Effector CD4-positive, alpha-beta T cell (primary cell): ENCODE measurements around the gene NANP.
"Not testable (repeated sequence)": the region's sequence is repeated elsewhere in the genome, so short reads cannot be mapped to it uniquely, and the experiment has no call there.

Experiments used
- DNase-seq: peaks from one replicate; pipeline ENCODE4 v3.0.0-alpha.2; 2020
- total RNA-seq: gene quantifications from one replicate; lab custom pipeline; 2026; lab: John Stamatoyannopoulos, UW

The NANP gene
- 2.3 reads per million, percentile 5 among the genes with 10 or more reads in this experiment for total RNA-seq

GRCh38 chr20:25623736-25624499 is at the start of gene NANP:
TSS of gene NANP (minus strand) at chr20:25624014. CDS start at chr20:25623948, 66 bp downstream.
- DNase-seq = peak; percentile 68

GRCh38 chr20:25672659-25673235 is 48.9 kb upstream of the NANP start:
- DNase-seq = no peak

- no peak for DNase-seq
These were observed 46.1 kb upstream of the NANP start for GRCh38 chr20:25669826-25670422.

- DNase-seq = no peak
These were observed 44.6 kb upstream of the NANP start for GRCh38 chr20:25668446-25668845.

- no peak for DNase-seq
These were observed 36.2 kb upstream of the NANP start for GRCh38 chr20:25659999-25660398.

GRCh38 chr20:25654487-25654886 is 30.7 kb upstream of the NANP start:
- DNase-seq = no peak

- DNase-seq = not testable (repeated sequence)
These were observed 29.1 kb upstream of the NANP start for GRCh38 chr20:25652866-25653265.

- no peak for DNase-seq
These were observed 21.0 kb upstream of the NANP start for GRCh38 chr20:25644814-25645213.

- no peak for DNase-seq
These were observed 19.9 kb upstream of the NANP start for GRCh38 chr20:25643716-25644115.

GRCh38 chr20:25637247-25637646 is 13.4 kb upstream of the NANP start:
- DNase-seq = no peak

- DNase-seq = no peak
These were observed 9.4 kb upstream of the NANP start for GRCh38 chr20:25632940-25633790.

- not testable (repeated sequence) for DNase-seq
These were observed 6.8 kb upstream of the NANP start for GRCh38 chr20:25630615-25631014.

- no peak for DNase-seq
These were observed 6.1 kb upstream of the NANP start for GRCh38 chr20:25629816-25630499.

- no peak for DNase-seq
These were observed 3.0 kb upstream of the NANP start for GRCh38 chr20:25626779-25627178.

GRCh38 chr20:25624500-25624939 is 706 bp upstream of the NANP start:
- peak; percentile 6 for DNase-seq

GRCh38 chr20:25623225-25623735 is 534 bp downstream of the NANP start:
- DNase-seq = peak; percentile 2

GRCh38 chr20:25622450-25623224 is 1.2 kb downstream of the NANP start:
- DNase-seq = no peak

- no peak for DNase-seq
These were observed 1.8 kb downstream of the NANP start for GRCh38 chr20:25622049-25622448.

GRCh38 chr20:25619514-25619913 is 4.3 kb downstream of the NANP start:
- DNase-seq = no peak

GRCh38 chr20:25608774-25609173 is 15.0 kb downstream of the NANP start:
- DNase-seq = no peak

GRCh38 chr20:25606094-25606695 is 17.6 kb downstream of the NANP start:
- DNase-seq = no peak
